ENCODE results near the gene ASTN1. TPM values are rescaled to one million over a fixed set of nuclear protein-coding genes. Genes with fewer than 3 reads are reported as not detected.
A peak's percentile ranks its signal among the peaks of the same experiment; 100 is the strongest.

The ASTN1 gene
- total RNA-seq, 4 donors from 2014 or later, result 0.13 to 3.7 (median 0.84) TPM

DNA sequence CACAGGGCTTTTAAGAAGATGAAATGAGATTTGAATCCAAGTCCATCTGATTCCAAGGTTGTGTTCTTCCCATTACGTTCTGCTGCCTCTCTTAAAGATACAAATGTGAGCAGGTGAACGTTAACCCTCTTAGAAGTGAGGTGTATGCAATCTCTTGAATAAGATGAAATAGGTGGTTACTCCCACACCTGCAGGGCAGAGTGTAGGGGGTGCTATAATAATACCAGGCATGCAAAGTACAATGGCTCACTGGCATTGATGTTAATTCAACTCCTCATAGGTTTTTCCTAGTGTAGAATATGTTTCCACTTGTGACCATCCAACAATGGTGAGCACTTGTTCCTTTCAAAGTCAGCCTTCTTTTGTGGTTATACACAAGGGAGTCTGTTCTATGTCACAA, 163.0 kb downstream of the ASTN1 start:
- ATAC-seq (ENCODE audit: low FRiP score) (no peak), DNase-seq (ENCODE audit: low spot score) (no peak)
- TF ChIP-seq, protein P1, sequence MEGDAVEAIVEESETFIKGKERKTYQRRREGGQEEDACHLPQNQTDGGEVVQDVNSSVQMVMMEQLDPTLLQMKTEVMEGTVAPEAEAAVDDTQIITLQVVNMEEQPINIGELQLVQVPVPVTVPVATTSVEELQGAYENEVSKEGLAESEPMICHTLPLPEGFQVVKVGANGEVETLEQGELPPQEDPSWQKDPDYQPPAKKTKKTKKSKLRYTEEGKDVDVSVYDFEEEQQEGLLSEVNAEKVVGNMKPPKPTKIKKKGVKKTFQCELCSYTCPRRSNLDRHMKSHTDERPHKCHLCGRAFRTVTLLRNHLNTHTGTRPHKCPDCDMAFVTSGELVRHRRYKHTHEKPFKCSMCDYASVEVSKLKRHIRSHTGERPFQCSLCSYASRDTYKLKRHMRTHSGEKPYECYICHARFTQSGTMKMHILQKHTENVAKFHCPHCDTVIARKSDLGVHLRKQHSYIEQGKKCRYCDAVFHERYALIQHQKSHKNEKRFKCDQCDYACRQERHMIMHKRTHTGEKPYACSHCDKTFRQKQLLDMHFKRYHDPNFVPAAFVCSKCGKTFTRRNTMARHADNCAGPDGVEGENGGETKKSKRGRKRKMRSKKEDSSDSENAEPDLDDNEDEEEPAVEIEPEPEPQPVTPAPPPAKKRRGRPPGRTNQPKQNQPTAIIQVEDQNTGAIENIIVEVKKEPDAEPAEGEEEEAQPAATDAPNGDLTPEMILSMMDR (IDR thresholded peaks at IDR 0.05), result no peak

DNA sequence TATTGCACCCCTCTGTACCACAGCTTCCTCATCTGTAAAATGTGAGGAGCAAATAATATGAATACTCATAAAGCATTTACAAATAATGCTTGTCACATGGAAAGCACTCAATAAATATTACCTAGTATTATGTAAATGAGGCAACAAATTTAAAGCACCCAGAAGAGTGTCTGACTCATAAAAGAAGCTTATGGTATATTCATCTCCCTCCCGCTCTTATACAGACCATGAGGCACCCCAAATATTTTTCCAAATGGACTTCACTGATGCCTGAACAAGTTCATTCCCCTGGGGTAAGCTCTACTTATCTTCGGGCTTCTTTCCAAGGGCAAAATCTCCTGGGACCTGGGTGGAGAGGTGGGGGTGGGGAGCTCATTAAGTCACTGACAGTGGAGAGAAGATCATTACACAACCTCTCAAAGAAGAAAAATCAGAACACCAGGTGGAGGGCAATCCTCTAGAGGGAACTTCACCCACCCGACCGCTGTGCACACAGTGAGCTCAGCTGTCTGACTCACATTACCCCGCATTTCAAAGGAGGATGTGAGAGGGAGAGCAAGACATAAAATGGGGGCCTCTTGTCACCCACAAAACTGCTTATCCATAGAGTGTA, 166.2 kb downstream of the ASTN1 start:
- ATAC-seq (ENCODE audit: low FRiP score) (no peak), DNase-seq (ENCODE audit: low spot score) (no peak)
- TF ChIP-seq, protein P1 (IDR thresholded peaks at IDR 0.05), result no peak

DNA sequence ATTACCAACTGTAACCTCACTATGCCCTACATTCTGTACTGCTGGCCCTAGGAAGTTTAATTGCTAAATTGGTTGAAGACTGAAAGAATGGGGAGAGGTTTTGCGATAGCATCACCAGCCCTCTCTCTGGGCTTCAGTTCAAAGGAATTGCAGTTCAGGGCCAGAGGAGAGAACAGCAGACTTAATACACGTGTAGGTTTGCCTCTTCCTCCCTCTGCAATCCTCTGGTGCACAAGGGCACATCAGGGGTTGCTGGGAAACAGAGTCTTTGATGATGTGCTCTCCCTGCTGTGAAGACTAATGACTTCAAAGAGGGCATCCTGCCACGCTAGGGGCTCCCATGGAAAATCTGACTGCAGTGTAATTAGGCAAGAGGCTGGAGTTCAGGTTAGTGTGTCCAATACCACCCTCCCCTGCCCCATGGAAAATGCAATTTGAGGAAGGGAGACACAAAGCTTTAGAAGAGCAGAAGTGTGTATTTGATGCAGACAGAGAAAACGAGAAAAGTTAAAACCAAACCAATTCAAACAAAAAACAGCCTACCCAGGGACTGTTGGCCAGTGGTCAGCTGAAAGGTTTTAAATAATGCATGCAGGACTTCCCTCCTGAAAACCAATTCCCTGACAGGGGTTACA, 167.9 kb downstream of the ASTN1 start:
- TF ChIP-seq, protein P1 (IDR thresholded peaks at IDR 0.05), result no peak
- DNase-seq (ENCODE audit: low spot score), result no peak
- peak; percentile 75 for ATAC-seq (ENCODE audit: low FRiP score)

DNA sequence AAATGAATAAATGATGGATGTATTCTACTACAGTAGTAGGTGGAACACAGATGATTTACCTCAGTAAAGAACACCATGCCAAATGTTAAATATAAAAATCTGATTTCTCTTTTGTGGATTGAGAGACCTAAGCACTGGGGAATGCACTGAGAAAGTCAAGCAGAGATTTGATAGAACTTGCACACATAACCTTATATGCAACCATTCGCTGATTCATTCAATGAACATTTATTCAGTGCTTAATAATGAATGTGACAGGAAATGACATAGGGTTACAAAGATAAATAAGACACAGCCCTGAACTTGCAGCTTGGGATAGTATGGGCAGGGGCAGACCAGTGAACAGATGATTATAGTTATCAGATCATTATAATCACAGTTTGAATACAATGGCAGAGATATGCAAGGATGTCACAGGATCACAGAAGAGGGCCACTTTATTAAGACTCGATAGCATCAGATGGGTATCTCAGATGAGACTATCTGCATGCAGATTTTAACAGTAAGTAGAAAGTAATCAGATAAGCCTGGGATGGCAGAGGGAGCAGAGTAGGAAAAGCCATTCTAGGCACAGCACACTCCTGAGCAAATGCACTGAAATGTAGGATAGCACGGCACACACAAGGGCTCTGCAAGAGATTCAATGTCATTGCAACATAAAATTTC, 169.4 kb downstream of the ASTN1 start:
- ATAC-seq (ENCODE audit: low FRiP score), result no peak
- no peak for DNase-seq (ENCODE audit: low spot score)
- TF ChIP-seq, protein P1 (IDR thresholded peaks at IDR 0.05), result no peak

DNA sequence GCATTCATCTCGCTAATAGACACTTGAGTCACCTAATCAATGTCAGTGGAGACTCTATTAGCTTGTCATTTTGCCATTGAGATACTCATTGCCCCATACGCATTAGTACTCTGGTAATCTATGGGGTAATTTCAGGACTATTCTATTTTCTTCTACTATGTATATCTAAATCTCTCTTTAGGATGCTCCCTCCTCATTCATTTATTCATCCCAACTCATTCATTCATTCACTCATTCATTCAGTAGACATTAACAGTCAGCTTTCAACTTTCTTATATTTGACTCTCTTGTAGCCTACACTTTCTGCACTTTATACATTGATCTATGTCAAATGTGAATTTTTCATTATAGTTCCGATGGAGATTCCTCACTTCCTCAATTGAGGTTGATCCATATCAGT, 170.9 kb downstream of the ASTN1 start:
- DNase-seq (ENCODE audit: low spot score), result no peak
- TF ChIP-seq, protein P1 (IDR thresholded peaks at IDR 0.05), result no peak
- no peak for ATAC-seq (ENCODE audit: low FRiP score)

DNA sequence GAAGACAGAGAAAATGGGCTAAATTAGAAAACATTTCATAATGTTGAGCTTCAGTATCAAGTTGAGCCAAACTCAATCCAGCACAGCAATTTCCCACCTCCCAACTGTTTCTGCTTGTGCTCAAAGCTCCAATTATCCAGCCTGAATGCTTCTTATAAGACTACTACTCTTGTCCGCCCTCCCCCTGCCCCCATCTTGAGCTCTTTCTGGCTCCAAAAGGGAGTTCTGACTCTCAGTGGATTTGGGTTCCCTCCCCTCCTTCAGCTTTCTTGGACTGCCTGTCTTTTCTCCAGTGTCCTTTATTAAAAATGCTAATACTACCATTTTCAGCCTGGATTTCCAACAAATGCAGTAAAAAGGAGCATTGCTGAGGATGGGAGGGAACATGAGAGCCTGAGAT, 174.8 kb downstream of the ASTN1 start:
- TF ChIP-seq, protein P1 (IDR thresholded peaks at IDR 0.05), result no peak
- peak; percentile 57 for ATAC-seq (ENCODE audit: low FRiP score)
- no peak for DNase-seq (ENCODE audit: low spot score)
